A673 (cell line): ENCODE measurements around the gene KRT4.

ENCODE experiments used
- CTCF ChIP-seq: fragments of 300-800, 200-600 bp; sonication (generic); conservative IDR thresholded peaks from 2 replicates; pipeline ENCODE4 v1.5.1; 2017; ENCODE audit warnings: low read depth, mild to moderate bottlenecking, antibody characterized with exemption, low read length, moderate library complexity, mixed read lengths
- EZH2 ChIP-seq: fragments of 200-600 bp; sonication (generic); IDR thresholded peaks from 2 replicates; pipeline ENCODE4 v1.6.1; 2017; ENCODE audit warnings: borderline replicate concordance, low read depth, mild to moderate bottlenecking, mixed read lengths, antibody characterized with exemption, low read length; ENCODE audit not compliant: poor library complexity, severe bottlenecking

- no peak for TF ChIP-seq CTCF
- TF ChIP-seq EZH2 = no peak
These were observed 29.0 kb downstream of the KRT4 start for GRCh38 chr12:52784909-52785308.
